Measurements from ENCODE around the gene TRAPPC1. TPM values are rescaled to one million over a fixed set of nuclear protein-coding genes. Genes with fewer than 3 reads are reported as not detected.

The TRAPPC1 gene
- total RNA-seq, 2 donors from 2014 or later, result 179 to 180 TPM

GRCh38 chr17:7951143-7951792 is 19.5 kb upstream of the TRAPPC1 start:
- Mint-ChIP-seq H3K27ac (peak overlapping the region; percentile 80), H3K36me3 (ENCODE audit: low read depth) (peaks cover 48% of the 10 kb centered on the region), H3K4me3 (peak overlapping the region; percentile 65), H3K4me1 (peaks cover 11% of the 10 kb centered on the region), H3K27me3 (no peaks in the 10 kb centered on the region), H3K9me3 (no peaks in the 10 kb centered on the region)
- ATAC-seq (replicated peaks), result peak; percentile 97

GRCh38 chr17:7950578-7950977 is 18.8 kb upstream of the TRAPPC1 start:
- Mint-ChIP-seq H3K4me3 (peak overlapping the region; percentile 4), H3K36me3 (ENCODE audit: low read depth) (peaks cover 55% of the 10 kb centered on the region), H3K27me3 (no peaks in the 10 kb centered on the region), H3K27ac (peak overlapping the region; percentile 80), H3K9me3 (no peaks in the 10 kb centered on the region), H3K4me1 (peaks cover 11% of the 10 kb centered on the region)
- ATAC-seq (replicated peaks), result no peak

DNA sequence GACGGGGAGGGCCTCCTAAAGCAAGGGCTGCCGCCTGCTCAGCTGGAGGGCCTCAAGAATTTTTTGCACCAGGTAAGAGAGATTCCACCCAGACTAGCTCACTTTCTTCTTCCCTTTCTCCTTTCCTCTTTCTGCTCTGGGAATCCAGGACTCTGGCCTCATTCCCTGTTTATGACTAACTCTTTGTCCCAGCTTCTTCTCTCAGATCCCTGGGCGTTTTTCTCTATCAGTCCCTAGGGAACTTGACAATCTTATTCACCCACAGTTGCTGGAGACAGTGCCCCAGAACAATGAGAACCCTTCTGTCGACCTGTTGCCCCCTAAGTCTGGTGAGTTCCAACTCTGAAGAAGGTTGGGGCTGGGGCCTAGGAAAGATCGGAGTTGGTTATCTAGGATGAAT is 15.9 kb upstream of the TRAPPC1 start:
- no peak for ATAC-seq (replicated peaks)
- H3K4me3 Mint-ChIP-seq, result no peak overlapping the region
- H3K36me3 Mint-ChIP-seq (ENCODE audit: low read depth), result peaks cover 84% of the 10 kb centered on the region
- no peaks in the 10 kb centered on the region for H3K27me3 Mint-ChIP-seq
- peaks cover 6% of the 10 kb centered on the region for H3K4me1 Mint-ChIP-seq
- no peak overlapping the region for H3K27ac Mint-ChIP-seq
- H3K9me3 Mint-ChIP-seq, result no peaks in the 10 kb centered on the region

DNA sequence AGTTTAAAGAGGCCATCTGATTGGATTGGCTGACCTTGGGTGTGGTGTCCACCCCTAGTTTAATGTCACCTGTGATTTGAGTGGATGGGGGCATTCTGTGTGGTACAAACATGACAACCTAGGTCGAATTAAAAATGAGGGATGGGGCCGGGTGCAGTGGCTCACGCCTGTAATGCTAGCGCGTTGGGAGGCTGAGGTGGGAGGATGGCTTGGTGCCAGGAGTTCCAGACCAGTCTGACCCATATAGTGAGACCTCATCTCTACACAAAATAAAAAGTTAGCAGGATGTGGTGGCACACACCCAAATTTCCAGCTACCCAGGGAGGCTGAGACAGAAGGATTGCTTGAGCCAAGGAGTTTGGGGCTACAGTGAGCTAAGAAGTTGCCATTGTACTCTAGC is 14.7 kb upstream of the TRAPPC1 start:
- H3K9me3 Mint-ChIP-seq, result no peaks in the 10 kb centered on the region
- H3K4me3 Mint-ChIP-seq, result no peak overlapping the region
- peak overlapping the region; percentile 52 for H3K27ac Mint-ChIP-seq
- peaks cover 93% of the 10 kb centered on the region for H3K36me3 Mint-ChIP-seq (ENCODE audit: low read depth)
- peaks cover 3% of the 10 kb centered on the region for H3K4me1 Mint-ChIP-seq
- ATAC-seq (replicated peaks), result no peak
- no peaks in the 10 kb centered on the region for H3K27me3 Mint-ChIP-seq

DNA sequence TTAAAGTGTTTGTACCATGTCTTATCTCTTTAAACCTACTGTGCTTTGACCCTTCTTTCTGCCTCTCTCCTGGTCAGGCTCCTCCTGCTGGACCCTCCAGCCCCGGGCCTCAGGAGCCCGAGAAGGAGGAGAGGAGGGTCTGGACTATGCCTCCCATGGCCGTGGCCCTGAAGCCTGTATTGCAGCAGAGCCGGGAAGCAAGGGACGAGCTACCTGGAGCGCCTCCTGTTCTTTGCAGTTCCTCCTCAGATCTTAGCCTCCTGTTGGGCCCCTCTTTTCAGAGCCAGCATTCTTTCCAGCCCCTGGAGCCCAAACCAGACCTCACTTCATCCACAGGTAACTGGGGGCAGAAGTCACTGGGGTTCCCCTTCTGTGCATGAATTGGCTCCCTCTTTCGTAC is 13.9 kb upstream of the TRAPPC1 start:
- H3K27ac Mint-ChIP-seq, result no peak overlapping the region
- no peaks in the 10 kb centered on the region for H3K9me3 Mint-ChIP-seq
- no peak overlapping the region for H3K4me3 Mint-ChIP-seq
- no peaks in the 10 kb centered on the region for H3K27me3 Mint-ChIP-seq
- no peaks in the 10 kb centered on the region for H3K4me1 Mint-ChIP-seq
- peaks cover 98% of the 10 kb centered on the region for H3K36me3 Mint-ChIP-seq (ENCODE audit: low read depth)
- no peak for ATAC-seq (replicated peaks)

GRCh38 chr17:7944326-7944725 is 12.6 kb upstream of the TRAPPC1 start:
- H3K4me3 Mint-ChIP-seq, result no peak overlapping the region
- no peak for ATAC-seq (replicated peaks)
- peaks cover 100% of the 10 kb centered on the region for H3K36me3 Mint-ChIP-seq (ENCODE audit: low read depth)
- no peaks in the 10 kb centered on the region for H3K4me1 Mint-ChIP-seq
- H3K27ac Mint-ChIP-seq, result no peak overlapping the region
- no peaks in the 10 kb centered on the region for H3K9me3 Mint-ChIP-seq
- H3K27me3 Mint-ChIP-seq, result no peaks in the 10 kb centered on the region

- no peak for ATAC-seq (replicated peaks)
- Mint-ChIP-seq H3K27ac (no peak overlapping the region), H3K9me3 (no peaks in the 10 kb centered on the region), H3K36me3 (ENCODE audit: low read depth) (peaks cover 100% of the 10 kb centered on the region), H3K27me3 (no peaks in the 10 kb centered on the region), H3K4me3 (no peak overlapping the region), H3K4me1 (no peaks in the 10 kb centered on the region)
Measured at GRCh38 chr17:7943291-7943690, 11.5 kb upstream of the TRAPPC1 start.

GRCh38 chr17:7940743-7941142 is 9.0 kb upstream of the TRAPPC1 start:
- H3K27ac Mint-ChIP-seq, result no peak overlapping the region
- no peaks in the 10 kb centered on the region for H3K27me3 Mint-ChIP-seq
- H3K4me3 Mint-ChIP-seq, result no peak overlapping the region
- ATAC-seq (replicated peaks), result no peak
- H3K4me1 Mint-ChIP-seq, result peaks cover 6% of the 10 kb centered on the region
- H3K9me3 Mint-ChIP-seq, result no peaks in the 10 kb centered on the region
- H3K36me3 Mint-ChIP-seq (ENCODE audit: low read depth), result peaks cover 100% of the 10 kb centered on the region

- H3K27me3 Mint-ChIP-seq, result no peaks in the 10 kb centered on the region
Measured at GRCh38 chr17:7940034-7940433, 8.3 kb upstream of the TRAPPC1 start.

DNA sequence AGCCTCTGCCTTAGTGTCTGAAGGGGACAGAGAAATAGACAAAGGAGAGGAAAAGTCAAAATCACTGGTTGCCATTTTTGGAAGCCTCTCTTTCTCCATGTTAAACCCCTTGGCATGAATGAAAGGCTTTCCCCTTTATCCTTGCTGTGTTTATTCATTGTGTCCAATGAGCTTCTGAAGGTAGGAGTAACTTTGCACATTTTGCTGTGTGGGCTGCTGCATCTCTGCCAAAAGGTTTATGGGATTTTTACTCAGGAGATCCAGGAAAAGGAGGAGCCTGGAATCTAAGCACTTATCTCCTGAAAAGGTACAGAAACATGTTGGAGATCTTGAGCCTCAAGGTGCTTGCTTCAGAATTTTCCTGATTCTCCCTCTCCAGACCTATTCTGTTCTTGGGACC is 4.1 kb upstream of the TRAPPC1 start:
- Mint-ChIP-seq H3K27ac (peak overlapping the region; percentile 46), H3K9me3 (no peaks in the 10 kb centered on the region), H3K27me3 (no peaks in the 10 kb centered on the region), H3K4me1 (peaks cover 28% of the 10 kb centered on the region), H3K4me3 (peak overlapping the region; percentile 10), H3K36me3 (ENCODE audit: low read depth) (peaks cover 97% of the 10 kb centered on the region)
- no peak for ATAC-seq (replicated peaks)

More at GRCh38 chr17:7940034-7940433, 8.3 kb upstream of the TRAPPC1 start:
- H3K9me3 Mint-ChIP-seq, result no peaks in the 10 kb centered on the region
- peaks cover 100% of the 10 kb centered on the region for H3K36me3 Mint-ChIP-seq (ENCODE audit: low read depth)
- H3K4me1 Mint-ChIP-seq, result peaks cover 6% of the 10 kb centered on the region
- ATAC-seq (replicated peaks), result no peak
- no peak overlapping the region for H3K4me3 Mint-ChIP-seq
- peak overlapping the region; percentile 1 for H3K27ac Mint-ChIP-seq

- peaks cover 28% of the 10 kb centered on the region for H3K4me1 Mint-ChIP-seq
- H3K27ac Mint-ChIP-seq, result peak overlapping the region; percentile 97
- no peak for ATAC-seq (replicated peaks)
- no peaks in the 10 kb centered on the region for H3K27me3 Mint-ChIP-seq
- H3K4me3 Mint-ChIP-seq, result peak overlapping the region; percentile 95
- no peaks in the 10 kb centered on the region for H3K9me3 Mint-ChIP-seq
- peaks cover 78% of the 10 kb centered on the region for H3K36me3 Mint-ChIP-seq (ENCODE audit: low read depth)
Measured at GRCh38 chr17:7932949-7933348, 1.2 kb upstream of the TRAPPC1 start.

- Mint-ChIP-seq H3K27ac (peak overlapping the region; percentile 97), H3K36me3 (ENCODE audit: low read depth) (peaks cover 73% of the 10 kb centered on the region), H3K9me3 (no peaks in the 10 kb centered on the region), H3K27me3 (no peaks in the 10 kb centered on the region), H3K4me1 (peaks cover 28% of the 10 kb centered on the region), H3K4me3 (peak overlapping the region; percentile 95)
- peak; percentile 41 for ATAC-seq (replicated peaks)
Measured at GRCh38 chr17:7932483-7932891, 741 bp upstream of the TRAPPC1 start.

GRCh38 chr17:7930841-7931631 is 710 bp downstream of the TRAPPC1 start:
- Mint-ChIP-seq H3K4me1 (peaks cover 23% of the 10 kb centered on the region), H3K36me3 (ENCODE audit: low read depth) (peaks cover 59% of the 10 kb centered on the region), H3K4me3 (peak overlapping the region; percentile 95), H3K9me3 (no peaks in the 10 kb centered on the region), H3K27me3 (no peaks in the 10 kb centered on the region), H3K27ac (peak overlapping the region; percentile 97)
- no peak for ATAC-seq (replicated peaks)

- peak within 1 kb of the TSS; percentile 97 for H3K27ac Mint-ChIP-seq
- H3K9me3 Mint-ChIP-seq, result no peaks in the 10 kb centered on the region
- H3K4me3 Mint-ChIP-seq, result peak within 1 kb of the TSS; percentile 95
- no peaks in the 10 kb centered on the region for H3K27me3 Mint-ChIP-seq
- H3K4me1 Mint-ChIP-seq, result peaks cover 17% of the 10 kb centered on the region
- ATAC-seq (replicated peaks), result peak; percentile 20
- H3K36me3 Mint-ChIP-seq (ENCODE audit: low read depth), result peaks cover 42% of the 10 kb centered on the region
Measured at GRCh38 chr17:7929158-7930023, 2.4 kb downstream of the TRAPPC1 start, which contains the start of gene KCNAB3. TSS of gene KCNAB3 (minus strand) at chr17:7929856. CDS start at chr17:7929435, 421 bp downstream.

Measured in activated T-helper 17 cell treated with anti-CD3 and anti-CD28 coated beads, Interleukin-2, amount 50 U/mL, for 72 hours (primary cell).